Esophagus (tissue), 2 donors: ENCODE data around the gene C1orf116. TPM values are rescaled to one million over a fixed set of nuclear protein-coding genes. Genes with fewer than 3 reads are reported as not detected.

Source experiments
- H3K27ac ChIP-seq, 2 donors: one replicate each; pipeline ENCODE4 v1.5.1; 2013; ENCODE audit warnings: low read depth in 2 of 2, mild to moderate bottlenecking in 2 of 2, inconsistent platforms in 1 of 2, low read length in 1 of 2, moderate library complexity in 1 of 2
- H3K27me3 ChIP-seq, 2 donors: one replicate each; pipeline ENCODE4 v1.6.1; 2013; ENCODE audit warnings: low read length in 2 of 2, control low read depth in 1 of 2, mild to moderate bottlenecking in 1 of 2; ENCODE audit not compliant: insufficient read depth in 2 of 2, control insufficient read depth in 1 of 2
- H3K36me3 ChIP-seq, 2 donors: one replicate each; pipeline ENCODE4 v1.6.1; 2013; ENCODE audit warnings: low read length in 1 of 2; ENCODE audit not compliant: control insufficient read depth in 2 of 2, insufficient read depth in 2 of 2
- H3K4me1 ChIP-seq, 2 donors: one replicate each; pipeline ENCODE4 v1.6.1; 2013; ENCODE audit warnings: low read length in 1 of 2; ENCODE audit not compliant: control insufficient read depth in 2 of 2, insufficient read depth in 2 of 2
- H3K4me3 ChIP-seq, 2 donors: one replicate each; pipeline ENCODE4 v1.5.1; 2013; ENCODE audit warnings: low read length in 2 of 2, mild to moderate bottlenecking in 2 of 2, low read depth in 1 of 2, moderate library complexity in 1 of 2
- H3K9me3 ChIP-seq, 2 donors: one replicate each; pipeline ENCODE4 v1.6.1; 2013; ENCODE audit warnings: mild to moderate bottlenecking in 2 of 2, low read depth in 1 of 2, low read length in 1 of 2, moderate library complexity in 1 of 2; ENCODE audit not compliant: control insufficient read depth in 2 of 2, insufficient read depth in 1 of 2
- WGBS, 2 donors: extraction: QIAGEN DNeasy Blood & Tissue Kit; methylation state at CpG; one replicate each; pipeline ENCODE4 v1.1.7; 2013; 5-methylcytosine and 5-hydroxymethylcytosine counted together
- polyA plus RNA-seq, 2 donors: library from polyadenylated mRNA; stranded (reverse); fragments of 200-250 nt; gene quantifications; one replicate each; pipeline ENCODE4 v1.2.3, GENCODE V29; 2013
- donor health status: healthy with polysubstance abuse.
- donor health status: Bipolar disorder and iron deficiency.

Gene C1orf116
- polyA plus RNA-seq, 2 donors: 72.9 to 85.8 TPM

DNA sequence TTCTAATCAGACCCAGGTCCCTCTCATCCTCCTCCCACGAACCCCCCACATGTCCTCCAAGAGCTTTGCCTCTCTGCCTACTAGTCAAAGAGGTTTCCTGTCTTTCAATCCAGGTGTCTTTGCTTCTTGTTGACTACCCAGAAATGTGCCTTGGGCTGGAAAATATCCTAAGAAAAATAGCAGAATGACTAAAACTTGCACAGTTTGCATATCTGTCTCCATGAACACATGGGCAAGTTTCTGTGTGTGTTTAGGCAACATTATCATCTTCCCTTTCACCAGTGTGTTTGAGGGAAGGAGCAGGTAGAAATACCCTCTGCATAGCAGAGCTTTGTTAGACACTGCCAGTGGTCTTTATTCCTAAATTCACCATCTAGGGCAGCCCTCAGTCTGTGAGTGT lies 1.5 kb downstream of the C1orf116 start:
- no peaks in the 10 kb centered on the region for H3K27me3 ChIP-seq
- H3K4me3 ChIP-seq: peak overlapping the region; percentile 57 to 88
- 26 to 39% methylated on average over 1 of the region's 1 CpG for WGBS, 2 donors
- no peaks in the 10 kb centered on the region for H3K4me1 ChIP-seq
- no peaks in the 10 kb centered on the region for H3K9me3 ChIP-seq
- peak overlapping the region; percentile 90 to 98 for H3K27ac ChIP-seq
- H3K36me3 ChIP-seq: no peaks in the 10 kb centered on the region

DNA sequence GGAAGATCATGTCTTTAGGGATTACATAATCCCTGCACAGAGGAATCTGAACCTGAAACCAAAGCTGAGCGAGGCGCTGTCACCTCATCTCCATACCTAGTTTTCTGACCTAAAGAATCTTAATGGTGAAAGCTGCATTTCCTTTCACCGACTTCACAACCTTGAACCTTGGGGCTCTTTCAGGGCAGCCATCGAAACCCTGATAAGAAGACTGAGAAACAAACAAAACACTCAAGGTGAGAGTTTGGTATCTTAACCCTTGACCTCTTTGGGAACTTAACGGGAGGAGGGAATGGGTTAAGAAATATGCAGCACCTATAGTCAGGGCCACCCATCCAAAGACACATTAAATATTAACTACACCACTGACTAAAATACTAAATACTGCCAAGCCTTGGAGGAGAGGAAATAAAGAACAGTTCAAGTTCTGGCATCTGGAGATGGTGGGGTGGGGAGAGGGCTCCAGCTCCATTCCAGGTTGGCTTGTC lies 2.0 kb downstream of the C1orf116 start:
- WGBS, 2 donors: 40 to 43% methylated on average over 5 of the region's 5 CpGs
- Histone ChIP-seq H3K36me3 (no peaks in the 10 kb centered on the region), H3K27ac (peak overlapping the region; percentile 90 to 98), H3K4me1 (no peaks in the 10 kb centered on the region), H3K27me3 (no peaks in the 10 kb centered on the region), H3K4me3 (peak overlapping the region; percentile 57 to 88), H3K9me3 (no peaks in the 10 kb centered on the region)

DNA sequence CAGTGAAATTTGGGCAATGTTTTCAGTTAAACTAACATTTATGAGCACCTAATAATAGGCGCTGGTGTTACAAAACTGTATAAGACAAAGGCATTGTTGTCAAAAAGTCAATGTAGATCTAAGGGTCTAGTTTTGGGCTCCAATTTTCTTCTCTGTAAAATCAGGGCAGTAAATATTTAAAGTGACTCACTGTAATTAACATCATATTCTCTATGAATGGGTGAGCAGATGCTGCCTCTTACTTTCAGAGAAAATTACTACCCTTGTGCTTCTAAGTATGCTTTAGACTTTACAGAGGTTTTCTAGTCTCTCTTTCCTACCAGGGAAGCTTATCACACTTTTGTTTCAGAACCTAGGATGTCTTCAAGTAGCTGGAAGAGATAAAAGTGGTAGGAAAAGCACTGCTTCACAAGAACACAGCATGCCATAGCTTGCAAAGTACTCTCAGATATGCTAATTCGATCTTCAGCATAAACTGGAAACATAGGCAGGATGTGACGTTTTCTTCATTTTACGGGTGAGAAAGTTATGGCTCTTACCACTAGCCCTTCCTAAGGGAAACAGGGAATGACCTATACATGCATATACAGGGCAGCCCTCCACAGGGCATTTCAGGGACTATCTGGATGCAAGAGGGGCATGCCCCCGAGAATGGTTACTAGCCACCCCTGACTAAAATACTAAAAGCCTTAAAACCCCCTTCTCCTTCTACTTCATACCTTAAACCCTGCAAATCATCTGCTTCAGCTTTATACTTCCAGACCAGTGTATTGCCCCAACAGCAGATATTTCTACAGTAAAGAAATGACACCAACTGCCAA lies 2.6 kb downstream of the C1orf116 start:
- Histone ChIP-seq H3K27ac (peak overlapping the region; percentile 90 to 98), H3K4me1 (peaks cover 0 to 2% of the 10 kb centered on the region in 2 donors), H3K4me3 (peak overlapping the region; percentile 57 to 88)

GRCh38 chr1:207028884-207029650 lies 3.5 kb downstream of the C1orf116 start:
- peaks cover 0 to 5% of the 10 kb centered on the region in 2 donors for H3K4me1 ChIP-seq

More for the DNA sequence above, 2.6 kb downstream of the C1orf116 start:
- no peaks in the 10 kb centered on the region for H3K9me3 ChIP-seq
- H3K36me3 ChIP-seq: no peaks in the 10 kb centered on the region
- no peaks in the 10 kb centered on the region for H3K27me3 ChIP-seq
- 37 to 45% methylated on average over 5 of the region's 5 CpGs for WGBS, 2 donors

DNA sequence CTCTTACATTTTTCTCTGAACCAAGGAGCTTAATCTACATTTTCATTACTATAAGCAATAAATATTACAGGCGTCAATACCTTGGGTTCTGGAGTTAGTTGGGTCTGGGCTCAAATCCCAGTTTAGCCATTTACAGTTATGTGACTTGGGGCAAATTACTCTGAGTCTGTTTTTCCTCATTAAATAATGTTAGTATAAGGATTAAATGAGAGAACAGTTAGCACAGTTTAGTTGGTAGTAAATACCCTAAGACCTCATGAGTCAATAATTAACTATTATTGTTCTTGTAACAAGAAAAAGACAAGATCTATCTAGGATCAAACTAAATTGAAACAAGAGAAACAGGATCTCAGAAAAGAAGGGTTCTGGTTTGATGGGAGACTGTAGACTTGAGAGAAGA lies 4.6 kb downstream of the C1orf116 start:
- 52 to 60% methylated on average over 1 of the region's 1 CpG for WGBS, 2 donors
- H3K36me3 ChIP-seq: peaks cover 0 to 5% of the 10 kb centered on the region in 2 donors
- H3K4me1 ChIP-seq: peaks cover 2 to 6% of the 10 kb centered on the region in 2 donors
- H3K4me3 ChIP-seq: peak overlapping the region; percentile 38 to 88
- H3K27me3 ChIP-seq: no peaks in the 10 kb centered on the region
- H3K9me3 ChIP-seq: no peaks in the 10 kb centered on the region
- peak overlapping the region; percentile 98 to 99 for H3K27ac ChIP-seq

More at GRCh38 chr1:207028884-207029650, 3.5 kb downstream of the C1orf116 start:
- Histone ChIP-seq H3K36me3 (peaks cover 0 to 2% of the 10 kb centered on the region in 2 donors), H3K27ac (peak overlapping the region; percentile 90 to 95), H3K27me3 (no peaks in the 10 kb centered on the region), H3K4me3 (peak overlapping the region; percentile 10 to 88), H3K9me3 (no peaks in the 10 kb centered on the region)
- 51 to 60% methylated on average over 2 of the region's 2 CpGs for WGBS, 2 donors

GRCh38 chr1:207027206-207027777 lies 5.3 kb downstream of the C1orf116 start:
- H3K4me3 ChIP-seq: peak overlapping the region; percentile 38 to 48
- H3K27ac ChIP-seq: peak overlapping the region; percentile 98 to 99
- peaks cover 0 to 11% of the 10 kb centered on the region in 2 donors for H3K36me3 ChIP-seq
- H3K4me1 ChIP-seq: peaks cover 2 to 11% of the 10 kb centered on the region in 2 donors
- H3K9me3 ChIP-seq: no peaks in the 10 kb centered on the region
- H3K27me3 ChIP-seq: no peaks in the 10 kb centered on the region
- 53 to 60% methylated on average over 18 of the region's 18 CpGs for WGBS, 2 donors

GRCh38 chr1:207026104-207026534 lies 6.4 kb downstream of the C1orf116 start:
- H3K4me1 ChIP-seq: peaks cover 2 to 17% of the 10 kb centered on the region in 2 donors
- WGBS, 2 donors: 23 to 31% methylated on average over 4 of the region's 4 CpGs

DNA sequence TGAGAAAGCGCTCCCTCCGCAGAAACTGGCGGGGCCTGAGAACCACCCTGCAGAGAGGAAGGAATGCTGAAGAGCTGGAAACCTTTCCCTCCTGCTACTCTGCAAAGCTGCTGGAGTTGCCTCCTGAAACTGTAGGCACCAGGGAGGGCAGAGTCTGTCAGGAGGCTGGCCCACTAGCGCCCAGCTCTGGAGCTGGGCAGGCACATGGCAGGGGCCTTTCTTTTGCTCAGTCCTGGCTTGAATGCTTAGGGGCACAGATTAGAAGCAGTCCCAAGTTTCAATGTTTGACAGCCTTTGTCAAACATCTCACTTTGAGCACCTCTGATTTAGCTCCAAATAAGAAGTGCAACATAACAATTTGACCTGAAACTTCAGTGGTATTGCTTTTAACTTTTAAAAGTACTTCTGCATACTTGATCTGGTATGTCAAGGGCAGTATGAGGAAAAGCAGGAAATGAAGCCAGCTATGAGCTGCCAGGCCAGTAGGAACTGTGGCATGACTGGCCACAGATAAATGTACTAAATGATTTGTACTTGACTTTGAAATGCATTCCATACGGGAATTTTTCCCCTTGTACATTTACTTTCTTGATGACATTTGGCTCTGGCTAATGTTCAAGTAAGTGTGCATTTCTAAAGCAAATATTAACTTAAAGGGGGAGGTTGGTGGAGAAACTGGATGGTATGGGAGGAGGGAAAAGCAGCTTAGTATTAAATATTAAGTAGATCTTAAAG lies 7.2 kb downstream of the C1orf116 start:
- H3K27ac ChIP-seq: peak overlapping the region; percentile 94 to 98
- peaks cover 0 to 15% of the 10 kb centered on the region in 2 donors for H3K36me3 ChIP-seq
- H3K4me3 ChIP-seq: no peak overlapping the region
- H3K4me1 ChIP-seq: peaks cover 2 to 17% of the 10 kb centered on the region in 2 donors
- no peaks in the 10 kb centered on the region for H3K9me3 ChIP-seq
- WGBS, 2 donors: 40 to 42% methylated on average over 5 of the region's 5 CpGs
- no peaks in the 10 kb centered on the region for H3K27me3 ChIP-seq

More at GRCh38 chr1:207026104-207026534, 6.4 kb downstream of the C1orf116 start:
- Histone ChIP-seq H3K27ac (peak overlapping the region; percentile 87 to 98), H3K4me3 (peak overlapping the region in 1 of 2 donors; percentile 32), H3K9me3 (no peaks in the 10 kb centered on the region), H3K27me3 (no peaks in the 10 kb centered on the region), H3K36me3 (peaks cover 0 to 15% of the 10 kb centered on the region in 2 donors)
